ENCODE measurements around the gene LGALS8. TPM values are rescaled to one million over a fixed set of nuclear protein-coding genes. Genes with fewer than 3 reads are reported as not detected.

Gene LGALS8
- total RNA-seq, 1 experiment from 2014 or later = 30.7 TPM

DNA sequence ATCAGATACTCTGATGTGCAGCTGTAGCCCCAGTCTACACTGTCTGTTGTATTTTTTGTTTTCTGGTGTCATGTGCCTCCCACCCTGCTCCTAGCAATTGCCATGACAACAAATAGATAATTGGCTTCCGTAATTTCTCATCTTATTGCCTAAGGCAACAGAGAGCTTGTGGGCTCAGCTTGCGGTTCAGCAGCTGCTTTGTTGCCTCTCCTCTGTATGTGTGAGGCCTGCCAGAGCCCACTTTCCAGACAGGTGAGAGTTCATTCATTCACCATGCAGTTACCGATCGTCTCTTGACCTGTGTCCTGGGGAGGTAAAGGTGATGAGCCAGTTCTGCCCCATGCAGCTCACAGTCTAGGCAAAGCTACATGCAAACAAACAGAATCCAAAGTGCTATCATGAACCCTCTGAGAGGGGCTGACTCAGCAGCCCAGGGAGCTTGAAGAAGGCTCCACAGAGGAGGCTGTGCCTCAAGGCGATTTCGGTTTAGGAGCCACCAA, 11.9 kb downstream of the LGALS8 start:
- Histone ChIP-seq H3K4me3 (replicated peaks in 1 of 2; ENCODE audit: low read depth in 1 of 2, low read length in 2 of 2) (no peak overlapping the region), H3K4me2 (ENCODE audit: low read length) (no peak overlapping the region), H4K20me1 (ENCODE audit: insufficient read depth) (no peaks in the 10 kb centered on the region), H2AFZ (ENCODE audit: low read depth, low read length, poor library complexity, severe bottlenecking) (no peak overlapping the region), H3K27me3 (ENCODE audit: insufficient read depth, low read length) (no peaks in the 10 kb centered on the region), H3K36me3 (ENCODE audit: control insufficient read depth in 1 of 2, insufficient read depth in 2 of 2, low read length in 2 of 2) (peaks cover 0 to 10% of the 10 kb centered on the region in 2 experiments; a peak in 2 of 4 replicates), H3K9me2 (ENCODE audit: insufficient read depth) (no peaks in the 10 kb centered on the region), H3K4me1 (ENCODE audit: control insufficient read depth in 1 of 2, insufficient read depth in 2 of 2, low read length in 2 of 2) (peaks cover 11 to 14% of the 10 kb centered on the region in 2 experiments), H3K9ac (ENCODE audit: low read length) (no peak overlapping the region), H3K27ac (ENCODE audit: low read depth, low read length) (no peak overlapping the region), H3K9me3 (ENCODE audit: control insufficient read depth in 1 of 2, insufficient read depth in 1 of 2, low read depth in 1 of 2, low read length in 2 of 2) (no peaks in the 10 kb centered on the region), H3K79me2 (ENCODE audit: insufficient read depth, low read length) (peaks cover 1% of the 10 kb centered on the region; the same call in 1 of the 2 replicates)
- RAD21 ChIA-PET (ENCODE audit: low non-redundant PET in 1 of 2, low total read pairs in 2 of 2, uncharacterized antibody in 2 of 2, unreplicated experiment in 2 of 2) = no interaction called here
- CTCF ChIA-PET = no interaction called here
- intact Hi-C loops (cut with micrococcal nuclease) = no loop called here
- no peak for ATAC-seq
- TF ChIP-seq POLR2A (IDR thresholded peaks at IDR 0.05; ENCODE audit: borderline replicate concordance, extremely low read depth, insufficient read depth, insufficient read length) (no peak), SP1 (IDR thresholded peaks at IDR 0.05; ENCODE audit: low read depth) (no peak), POLR2AphosphoS5 (IDR thresholded peaks at IDR 0.05; ENCODE audit: low read depth, low read length) (no peak), EGR1 (IDR thresholded peaks at IDR 0.05; ENCODE audit: low read depth) (no peak)
- BruUV-seq (replicated peaks) = no TSS peak
- no peak for DNase-seq (ENCODE audit: low read depth, low spot score)
- POLR2A ChIA-PET = no interaction called here

DNA sequence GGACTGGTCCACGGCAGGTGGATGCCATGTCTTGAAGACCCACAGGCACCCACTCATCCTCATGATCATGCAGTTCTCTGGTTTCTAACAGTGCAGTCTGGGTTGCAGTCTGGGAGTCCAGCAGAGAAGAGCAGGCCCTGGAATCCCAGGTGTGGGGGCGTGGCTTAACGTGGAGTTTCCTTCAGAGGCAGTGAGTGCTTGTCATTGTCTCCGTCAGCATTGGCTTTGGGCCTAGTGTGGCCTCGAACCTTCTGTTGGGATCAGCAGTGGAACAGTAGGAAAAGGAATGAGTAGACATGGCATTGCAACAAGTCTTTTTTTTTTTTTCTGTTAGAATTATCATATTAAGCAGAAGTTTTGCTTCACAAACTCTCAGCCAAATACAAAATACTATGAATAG, 12.8 kb downstream of the LGALS8 start:
- H3K9ac ChIP-seq (ENCODE audit: low read length) = no peak overlapping the region
- H3K9me2 ChIP-seq (ENCODE audit: insufficient read depth) = no peaks in the 10 kb centered on the region
- H3K27ac ChIP-seq (ENCODE audit: low read depth, low read length) = no peak overlapping the region
- H2AFZ ChIP-seq (ENCODE audit: low read depth, low read length, poor library complexity, severe bottlenecking) = no peak overlapping the region
- no peaks in the 10 kb centered on the region for H3K27me3 ChIP-seq (ENCODE audit: insufficient read depth, low read length)
- no peak for ATAC-seq
- POLR2A ChIA-PET = no interaction called here
- CTCF ChIA-PET = no interaction called here
- no peak for DNase-seq (ENCODE audit: low read depth, low spot score)
- H4K20me1 ChIP-seq (ENCODE audit: insufficient read depth) = no peaks in the 10 kb centered on the region
- RAD21 ChIA-PET (ENCODE audit: low non-redundant PET in 1 of 2, low total read pairs in 2 of 2, uncharacterized antibody in 2 of 2, unreplicated experiment in 2 of 2) = no interaction called here
- H3K79me2 ChIP-seq (ENCODE audit: insufficient read depth, low read length) = peaks cover 5% of the 10 kb centered on the region; the same call in 1 of the 2 replicates
- H3K4me2 ChIP-seq (ENCODE audit: low read length) = no peak overlapping the region
- H3K9me3 ChIP-seq (ENCODE audit: control insufficient read depth in 1 of 2, insufficient read depth in 1 of 2, low read depth in 1 of 2, low read length in 2 of 2) = no peaks in the 10 kb centered on the region
- intact Hi-C loops (cut with micrococcal nuclease) = no loop called here
- H3K36me3 ChIP-seq (ENCODE audit: control insufficient read depth in 1 of 2, insufficient read depth in 2 of 2, low read length in 2 of 2) = peaks cover 4 to 15% of the 10 kb centered on the region in 2 experiments; a peak in 2 of 4 replicates
- peaks cover 5 to 8% of the 10 kb centered on the region in 2 experiments for H3K4me1 ChIP-seq (ENCODE audit: control insufficient read depth in 1 of 2, insufficient read depth in 2 of 2, low read length in 2 of 2)
- H3K4me3 ChIP-seq (replicated peaks in 1 of 2; ENCODE audit: low read depth in 1 of 2, low read length in 2 of 2) = no peak overlapping the region
- no TSS peak for BruUV-seq (replicated peaks)
- TF ChIP-seq RAD21 (IDR thresholded peaks at IDR 0.05; ENCODE audit: low read depth) (no peak), EZH2phosphoT487 (IDR thresholded peaks at IDR 0.05; ENCODE audit: borderline replicate concordance) (no peak), TCF7L2 (IDR thresholded peaks at IDR 0.05; ENCODE audit: borderline replicate concordance, extremely low read depth, insufficient read depth, insufficient read length) (no peak), EGR1 (IDR thresholded peaks at IDR 0.05; ENCODE audit: low read depth) (no peak), ZNF274 (IDR thresholded peaks at IDR 0.05; ENCODE audit: low read depth, low read length) (no peak), CBX3 (IDR thresholded peaks at IDR 0.05; ENCODE audit: low read depth) (no peak), EZH2 (IDR thresholded peaks at IDR 0.05) (no peak), YY1 (IDR thresholded peaks at IDR 0.05; ENCODE audit: extremely low read depth, insufficient replicate concordance, low read depth, low read length) (no peak), SIN3A (IDR thresholded peaks at IDR 0.05; ENCODE audit: low read depth) (no peak), ZFX (IDR thresholded peaks at IDR 0.05) (no peak)
- TF ChIP-seq, protein P1, sequence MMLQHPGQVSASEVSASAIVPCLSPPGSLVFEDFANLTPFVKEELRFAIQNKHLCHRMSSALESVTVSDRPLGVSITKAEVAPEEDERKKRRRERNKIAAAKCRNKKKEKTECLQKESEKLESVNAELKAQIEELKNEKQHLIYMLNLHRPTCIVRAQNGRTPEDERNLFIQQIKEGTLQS (IDR thresholded peaks at IDR 0.05) = no peak
- TF ChIP-seq, protein P2, sequence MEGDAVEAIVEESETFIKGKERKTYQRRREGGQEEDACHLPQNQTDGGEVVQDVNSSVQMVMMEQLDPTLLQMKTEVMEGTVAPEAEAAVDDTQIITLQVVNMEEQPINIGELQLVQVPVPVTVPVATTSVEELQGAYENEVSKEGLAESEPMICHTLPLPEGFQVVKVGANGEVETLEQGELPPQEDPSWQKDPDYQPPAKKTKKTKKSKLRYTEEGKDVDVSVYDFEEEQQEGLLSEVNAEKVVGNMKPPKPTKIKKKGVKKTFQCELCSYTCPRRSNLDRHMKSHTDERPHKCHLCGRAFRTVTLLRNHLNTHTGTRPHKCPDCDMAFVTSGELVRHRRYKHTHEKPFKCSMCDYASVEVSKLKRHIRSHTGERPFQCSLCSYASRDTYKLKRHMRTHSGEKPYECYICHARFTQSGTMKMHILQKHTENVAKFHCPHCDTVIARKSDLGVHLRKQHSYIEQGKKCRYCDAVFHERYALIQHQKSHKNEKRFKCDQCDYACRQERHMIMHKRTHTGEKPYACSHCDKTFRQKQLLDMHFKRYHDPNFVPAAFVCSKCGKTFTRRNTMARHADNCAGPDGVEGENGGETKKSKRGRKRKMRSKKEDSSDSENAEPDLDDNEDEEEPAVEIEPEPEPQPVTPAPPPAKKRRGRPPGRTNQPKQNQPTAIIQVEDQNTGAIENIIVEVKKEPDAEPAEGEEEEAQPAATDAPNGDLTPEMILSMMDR (IDR thresholded peaks at IDR 0.05 in 2 of 3, conservative IDR thresholded peaks at IDR 0.05 in 1 of 3; ENCODE audit: borderline replicate concordance in 1 of 3, insufficient read depth in 1 of 3, low read depth in 2 of 3, low read length in 2 of 3) = no peak
- TF ChIP-seq, protein P3, sequence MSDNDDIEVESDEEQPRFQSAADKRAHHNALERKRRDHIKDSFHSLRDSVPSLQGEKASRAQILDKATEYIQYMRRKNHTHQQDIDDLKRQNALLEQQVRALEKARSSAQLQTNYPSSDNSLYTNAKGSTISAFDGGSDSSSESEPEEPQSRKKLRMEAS (IDR thresholded peaks at IDR 0.05) = no peak
